HG02623 (cell line): ENCODE data around the gene IKBIP.
"Not testable (repeated sequence)": the region's sequence is repeated elsewhere in the genome, so short reads cannot be mapped to it uniquely, and the experiment has no call there.

ENCODE experiments used
- ATAC-seq: cut with Tn5 transposase; IDR thresholded peaks from one replicate; pipeline ENCODE4 v1.9.1; 2021; ENCODE audit warnings: moderate library complexity; ENCODE audit not compliant: unreplicated experiment

The IKBIP gene

DNA sequence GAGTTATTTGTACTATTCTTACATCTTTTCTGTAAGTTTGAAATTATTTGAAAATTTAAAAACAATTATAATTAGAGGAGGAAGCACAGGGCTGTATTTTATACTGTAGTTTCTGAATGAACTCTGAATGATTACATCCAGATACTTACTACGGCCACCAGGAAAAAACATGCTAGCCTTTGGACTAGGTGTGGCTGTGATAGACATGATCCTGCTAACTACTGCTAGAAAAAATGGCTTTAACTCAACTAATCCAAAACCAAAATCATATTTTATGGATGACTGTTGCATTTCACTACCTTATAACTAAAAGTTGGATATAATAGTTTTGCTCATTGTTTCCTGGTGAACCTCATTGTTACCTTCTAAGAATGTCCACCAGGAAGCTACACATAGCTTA lies 66.2 kb downstream of the IKBIP start:
- ATAC-seq: no peak

DNA sequence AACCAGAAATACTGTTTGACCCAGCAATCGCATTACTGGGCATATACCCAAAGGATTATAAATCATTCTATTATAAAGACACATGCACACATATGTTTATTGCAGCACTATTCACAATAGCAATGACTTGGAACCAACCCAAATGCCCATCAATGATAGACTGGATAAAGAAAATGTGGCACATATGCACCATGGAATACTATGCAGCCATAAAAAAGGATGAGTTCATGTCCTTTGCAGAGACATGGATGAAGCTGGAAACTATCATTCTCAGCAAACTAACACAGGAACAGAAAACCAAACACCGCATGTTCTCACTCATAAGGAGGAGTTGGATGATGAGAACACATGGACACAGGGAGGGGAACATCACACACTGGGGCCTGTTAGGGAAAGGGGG lies 67.8 kb downstream of the IKBIP start:
- ATAC-seq: not testable (repeated sequence)

DNA sequence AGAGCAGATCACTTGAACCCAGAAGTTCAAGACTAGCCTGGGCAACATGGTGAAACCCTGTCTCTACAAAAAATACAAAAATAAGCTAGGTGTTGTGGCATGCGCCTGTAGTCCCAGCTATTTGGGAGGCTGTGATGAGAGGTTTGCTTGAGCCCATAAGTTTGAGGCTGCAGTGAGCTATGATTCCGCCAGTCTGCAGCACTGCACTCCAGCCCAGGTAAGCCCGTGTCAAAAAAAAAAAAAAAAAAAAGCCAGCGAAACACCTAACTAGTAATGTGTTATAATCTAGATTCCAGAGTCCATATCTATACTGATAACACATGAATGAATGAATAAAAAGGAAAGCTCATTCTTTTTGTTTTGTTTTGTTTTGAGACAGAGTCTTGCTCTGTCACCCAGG lies 69.6 kb downstream of the IKBIP start:
- ATAC-seq: no peak
